K562 (cell line): Measurements from ENCODE around the gene SLC4A2. TPM values are rescaled to one million over a fixed set of nuclear protein-coding genes. Genes with fewer than 3 reads are reported as not detected.

Experiments
- BRCA1 ChIP-seq, 2 experiments: fragments of 450-650 bp in 1 of 2; sonication (generic) in 1 of 2; formaldehyde crosslinking in 1 of 2; IDR thresholded peaks; 2 replicates each; pipeline versions ENCODE4 v1.5.0 to v1.6.1; 2017 to 2020; ENCODE audit warnings: mild to moderate bottlenecking in 1 of 2, missing genetic modification reagents in 1 of 2
- CAMTA2 ChIP-seq: fragments of 250-450 bp; sonication (Bioruptor Pico); conservative IDR thresholded peaks from 2 replicates; pipeline ENCODE4 v1.5.1; 2022
- DNMT1 ChIP-seq: fragments of 450-650 bp; IDR thresholded peaks from 2 replicates; pipeline ENCODE4 v1.6.1; 2016; ENCODE audit warnings: antibody characterized with exemption, mild to moderate bottlenecking
- FOS ChIP-seq: IDR thresholded peaks from 3 replicates; pipeline ENCODE4 v1.6.1; 2011; ENCODE audit not compliant: insufficient read length; ENCODE audit errors: extremely low read depth
- FOXJ2 ChIP-seq: fragments of 200-800 bp; sonication (Bioruptor generic); IDR thresholded peaks from 2 replicates; pipeline ENCODE4 v1.6.1; 2016; ENCODE audit warnings: missing genetic modification characterization, missing compliant biosample characterization
- HDAC6 ChIP-seq: IDR thresholded peaks from 2 replicates; pipeline ENCODE4 v1.6.1; 2012; ENCODE audit warnings: low read depth, mild to moderate bottlenecking, control low read depth, inconsistent platforms, low read length, moderate library complexity
- KDM2B ChIP-seq: fragments of 250-450 bp; sonication (Bioruptor Pico); IDR thresholded peaks from 2 replicates; pipeline ENCODE4 v1.8.0; 2021; ENCODE audit warnings: mild to moderate bottlenecking, moderate library complexity
- NFXL1 ChIP-seq: fragments of 450-650 bp; formaldehyde crosslinking; IDR thresholded peaks from 2 replicates; pipeline ENCODE4 v1.4.0; 2021; ENCODE audit warnings: mild to moderate bottlenecking
- NKRF ChIP-seq: fragments of 450-650 bp; IDR thresholded peaks from 2 replicates; pipeline ENCODE4 v1.6.1; 2016; ENCODE audit warnings: borderline replicate concordance
- NR2F6 ChIP-seq: fragments of 450-650 bp; formaldehyde crosslinking; IDR thresholded peaks from 2 replicates; pipeline ENCODE4 v1.4.0; 2020; ENCODE audit warnings: mild to moderate bottlenecking
- PML ChIP-seq: IDR thresholded peaks from 2 replicates; pipeline ENCODE4 v1.6.1; 2012; ENCODE audit warnings: low read length, inconsistent platforms
- POU5F1 ChIP-seq: fragments of 150-350 bp; IDR thresholded peaks from 2 replicates; pipeline ENCODE4 v1.6.1; 2014; ENCODE audit warnings: borderline replicate concordance, low read length, low read depth, mild to moderate bottlenecking; ENCODE audit not compliant: partially characterized antibody
- ZC3H4 ChIP-seq: sonication (generic); formaldehyde crosslinking; IDR thresholded peaks from 2 replicates; pipeline ENCODE4 v1.9.0; 2021; ENCODE audit warnings: missing genetic modification reagents, borderline replicate concordance
- ZKSCAN3 ChIP-seq: fragments of 250-450 bp; sonication (Bioruptor Pico); IDR thresholded peaks from 2 replicates; pipeline ENCODE4 v1.4.0; 2020
- ZNF143 ChIP-seq: sonication (generic); formaldehyde crosslinking; IDR thresholded peaks from 2 replicates; pipeline ENCODE4 v1.9.0; 2022; ENCODE audit warnings: mild to moderate bottlenecking, missing genetic modification reagents
- ZNF165 ChIP-seq: fragments of 250-450 bp; sonication (Bioruptor Pico); IDR thresholded peaks from 2 replicates; pipeline ENCODE4 v1.4.0; 2020; ENCODE audit warnings: borderline replicate concordance
- ZNF217 ChIP-seq: sonication (generic); formaldehyde crosslinking; IDR thresholded peaks from 2 replicates; pipeline ENCODE4 v1.8.0; 2022; ENCODE audit warnings: mild to moderate bottlenecking, missing genetic modification reagents
- ZNF263 ChIP-seq: sonication (generic); formaldehyde crosslinking; IDR thresholded peaks from 2 replicates; pipeline ENCODE4 v1.8.0; 2022; ENCODE audit warnings: mild to moderate bottlenecking, missing genetic modification reagents, borderline replicate concordance
- ZNF282 ChIP-seq: sonication (generic); formaldehyde crosslinking; IDR thresholded peaks from 2 replicates; pipeline ENCODE4 v1.8.1; 2023; ENCODE audit warnings: missing genetic modification reagents
- ZNF408 ChIP-seq: fragments of 250-450 bp; sonication (Bioruptor Pico); IDR thresholded peaks from 2 replicates; pipeline ENCODE4 v1.4.0; 2020; ENCODE audit warnings: low read depth, mild to moderate bottlenecking, moderate library complexity
- polyA plus RNA-seq, 8 experiments: library from polyadenylated mRNA; depleted of rRNA in 4 of 8; stranded (reverse) in 5 of 8; unstranded in 3 of 8; fragments of >200 nt; fragmentation: Nextera tagmentation in 2 of 8; fragmentation: Illumina TruSeq in 1 of 8; extraction: Ambion mirVana in 2 of 8; extraction: Trizol in 1 of 8; gene quantifications; 2 replicates each; pipeline versions ENCODE4 v1.2.1 to v1.2.3, GENCODE V29; 2011 to 2014; ENCODE audit warnings: inconsistent platforms in 1 of 8, missing spikeins in 1 of 8
- total RNA-seq, 7 experiments: library from RNA; depleted of rRNA in 6 of 7; stranded (reverse); fragments of >200 nt in 6 of 7; fragmentation: Illumina TruSeq in 2 of 7; extraction: Trizol in 2 of 7; gene quantifications; 2 replicates each; pipeline versions ENCODE4 v1.2.1 to v1.2.3, GENCODE V29; 2011 to 2021; ENCODE audit warnings: low replicate concordance in 1 of 7
- TF ChIP-seq, protein P1 (sequence below): fragments of 250-450 bp; sonication (Bioruptor Pico); IDR thresholded peaks from 2 replicates; pipeline ENCODE4 v1.4.0; 2020

Gene SLC4A2
- total and polyA plus RNA-seq, 9 of the 15 experiments (the other 6 are each of a cell fraction or from before 2014, with no cell fraction given), result 11.4 to 375 (median 130) TPM

GRCh38 chr7:151082141-151083070 lies 23.0 kb downstream of the SLC4A2 start (continued):
- TF ChIP-seq ZNF282 (CRISPR knock-in tag) (no peak), NKRF (peak; percentile 81), NR2F6 (CRISPR knock-in tag) (no peak), KDM2B (CRISPR knock-in tag) (no peak), PML (no peak), FOXJ2 (no peak), ZNF217 (CRISPR knock-in tag) (no peak), POU5F1 (no peak), BRCA1 (IDR thresholded peaks at IDR 0.05) (no peak), BRCA1 (CRISPR knock-in tag; IDR thresholded peaks at IDR 0.05) (no peak), ZNF165 (CRISPR knock-in tag) (no peak), HDAC6 (no peak), ZNF143 (CRISPR knock-in tag) (no peak), ZNF408 (CRISPR knock-in tag) (no peak), CAMTA2 (CRISPR knock-in tag) (no peak), FOS (no peak), DNMT1 (peak; percentile 82; the same call in 1 of the 2 replicates), NFXL1 (no peak), ZNF263 (CRISPR knock-in tag) (no peak), ZKSCAN3 (CRISPR knock-in tag) (no peak), ZC3H4 (no peak)
- TF ChIP-seq, protein P1, sequence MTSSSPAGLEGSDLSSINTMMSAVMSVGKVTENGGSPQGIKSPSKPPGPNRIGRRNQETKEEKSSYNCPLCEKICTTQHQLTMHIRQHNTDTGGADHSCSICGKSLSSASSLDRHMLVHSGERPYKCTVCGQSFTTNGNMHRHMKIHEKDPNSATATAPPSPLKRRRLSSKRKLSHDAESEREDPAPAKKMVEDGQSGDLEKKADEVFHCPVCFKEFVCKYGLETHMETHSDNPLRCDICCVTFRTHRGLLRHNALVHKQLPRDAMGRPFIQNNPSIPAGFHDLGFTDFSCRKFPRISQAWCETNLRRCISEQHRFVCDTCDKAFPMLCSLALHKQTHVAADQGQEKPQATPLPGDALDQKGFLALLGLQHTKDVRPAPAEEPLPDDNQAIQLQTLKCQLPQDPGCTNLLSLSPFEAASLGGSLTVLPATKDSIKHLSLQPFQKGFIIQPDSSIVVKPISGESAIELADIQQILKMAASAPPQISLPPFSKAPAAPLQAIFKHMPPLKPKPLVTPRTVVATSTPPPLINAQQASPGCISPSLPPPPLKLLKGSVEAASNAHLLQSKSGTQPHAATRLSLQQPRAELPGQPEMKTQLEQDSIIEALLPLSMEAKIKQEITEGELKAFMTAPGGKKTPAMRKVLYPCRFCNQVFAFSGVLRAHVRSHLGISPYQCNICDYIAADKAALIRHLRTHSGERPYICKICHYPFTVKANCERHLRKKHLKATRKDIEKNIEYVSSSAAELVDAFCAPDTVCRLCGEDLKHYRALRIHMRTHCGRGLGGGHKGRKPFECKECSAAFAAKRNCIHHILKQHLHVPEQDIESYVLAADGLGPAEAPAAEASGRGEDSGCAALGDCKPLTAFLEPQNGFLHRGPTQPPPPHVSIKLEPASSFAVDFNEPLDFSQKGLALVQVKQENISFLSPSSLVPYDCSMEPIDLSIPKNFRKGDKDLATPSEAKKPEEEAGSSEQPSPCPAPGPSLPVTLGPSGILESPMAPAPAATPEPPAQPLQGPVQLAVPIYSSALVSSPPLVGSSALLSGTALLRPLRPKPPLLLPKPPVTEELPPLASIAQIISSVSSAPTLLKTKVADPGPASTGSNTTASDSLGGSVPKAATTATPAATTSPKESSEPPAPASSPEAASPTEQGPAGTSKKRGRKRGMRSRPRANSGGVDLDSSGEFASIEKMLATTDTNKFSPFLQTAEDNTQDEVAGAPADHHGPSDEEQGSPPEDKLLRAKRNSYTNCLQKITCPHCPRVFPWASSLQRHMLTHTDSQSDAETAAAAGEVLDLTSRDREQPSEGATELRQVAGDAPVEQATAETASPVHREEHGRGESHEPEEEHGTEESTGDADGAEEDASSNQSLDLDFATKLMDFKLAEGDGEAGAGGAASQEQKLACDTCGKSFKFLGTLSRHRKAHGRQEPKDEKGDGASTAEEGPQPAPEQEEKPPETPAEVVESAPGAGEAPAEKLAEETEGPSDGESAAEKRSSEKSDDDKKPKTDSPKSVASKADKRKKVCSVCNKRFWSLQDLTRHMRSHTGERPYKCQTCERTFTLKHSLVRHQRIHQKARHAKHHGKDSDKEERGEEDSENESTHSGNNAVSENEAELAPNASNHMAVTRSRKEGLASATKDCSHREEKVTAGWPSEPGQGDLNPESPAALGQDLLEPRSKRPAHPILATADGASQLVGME (CRISPR knock-in tag), result 0 out of 2 replicates have a peak, but pooled peaks have one; percentile 46
